Measurements from ENCODE around the gene FBXO28. TPM values are rescaled to one million over a fixed set of nuclear protein-coding genes. Genes with fewer than 3 reads are reported as not detected.

The FBXO28 gene
- total and polyA plus RNA-seq, 11 donors: 5.4 to 24.5 (median 18.9) TPM

GRCh38 chr1:224163311-224163710, 49.4 kb downstream of the FBXO28 start:
- H3K27me3 ChIP-seq: no peaks in the 10 kb centered on the region
- DNase-seq (no peak), ATAC-seq (no peak)
- H3K9me3 ChIP-seq: no peaks in the 10 kb centered on the region
- intact Hi-C loops (cut with DNase I): no loop called here
- H3K4me3 ChIP-seq: no peak overlapping the region
- 62 to 91% (median 70%) methylated on average over 2 of the region's 2 CpGs for WGBS, 4 donors
- TF ChIP-seq CTCF (IDR thresholded peaks at IDR 0.05) (no peak), POLR2A (IDR thresholded peaks at IDR 0.05) (no peak)
- H3K36me3 ChIP-seq: peaks cover 0 to 41% (median 24%) of the 10 kb centered on the region in 9 donors
- peaks cover 0 to 2% (median under 1%) of the 10 kb centered on the region in 12 donors for H3K4me1 ChIP-seq
- H3K27ac ChIP-seq: no peak overlapping the region

- Histone ChIP-seq H3K27ac (peak overlapping the region in 9 of 12 donors; percentile 27 to 88 (median 62)), H3K4me1 (peaks cover 0 to 28% (median 9%) of the 10 kb centered on the region in 12 donors), H3K4me3 (peak overlapping the region in 1 of 12 donors; percentile 2), H3K36me3 (no peaks in the 10 kb centered on the region), H3K27me3 (no peaks in the 10 kb centered on the region), H3K9me3 (no peaks in the 10 kb centered on the region)
- intact Hi-C loops (cut with DNase I): no loop called here
- ATAC-seq: peak; percentile 80 to 94 (median 92)
- TF ChIP-seq POLR2A (IDR thresholded peaks at IDR 0.05): no peak
- DNase-seq: peak in 3 of 5 donors; percentile 37 to 52 (median 45)
- 15 to 26% (median 18%) methylated on average over 5 of the region's 5 CpGs for WGBS, 4 donors
These were observed 55.0 kb downstream of the FBXO28 start for GRCh38 chr1:224168859-224169380.

GRCh38 chr1:224169718-224170270, 55.9 kb downstream of the FBXO28 start:
- no peak overlapping the region for H3K4me3 ChIP-seq
- no peaks in the 10 kb centered on the region for H3K9me3 ChIP-seq
- ATAC-seq (no peak), DNase-seq (no peak)
- H3K27ac ChIP-seq: peak overlapping the region in 3 of 12 donors; percentile 39 to 88 (median 66)
- 84 to 92% (median 88%) methylated on average over 4 of the region's 4 CpGs for WGBS, 4 donors
- no peaks in the 10 kb centered on the region for H3K36me3 ChIP-seq
- H3K27me3 ChIP-seq: no peaks in the 10 kb centered on the region
- peaks cover 0 to 28% (median 9%) of the 10 kb centered on the region in 12 donors for H3K4me1 ChIP-seq
- intact Hi-C loops (cut with DNase I): no loop called here
- no peak for TF ChIP-seq POLR2A (IDR thresholded peaks at IDR 0.05)
- no peak for TF ChIP-seq CTCF (IDR thresholded peaks at IDR 0.05)

- H3K9me3 ChIP-seq: no peaks in the 10 kb centered on the region
- no peak for TF ChIP-seq POLR2A (IDR thresholded peaks at IDR 0.05)
- TF ChIP-seq CTCF (IDR thresholded peaks at IDR 0.05): no peak
- WGBS, 4 donors: 90 to 94% (median 91%) methylated on average over 4 of the region's 4 CpGs
- no peaks in the 10 kb centered on the region for H3K36me3 ChIP-seq
- no peaks in the 10 kb centered on the region for H3K27me3 ChIP-seq
- H3K4me1 ChIP-seq: peaks cover 0 to 28% (median 9%) of the 10 kb centered on the region in 12 donors
- intact Hi-C loops (cut with DNase I): no loop called here
- H3K4me3 ChIP-seq: no peak overlapping the region
- H3K27ac ChIP-seq: peak overlapping the region in 1 of 12 donors; percentile 88
- DNase-seq (no peak), ATAC-seq (peak in 1 of 4 donors; percentile 17)
These were observed 56.4 kb downstream of the FBXO28 start for GRCh38 chr1:224170343-224170742.

Measured in heart left ventricle (tissue), 16 donors.